Umbilical cord (tissue), 2 donors: Measurements from ENCODE around the gene APOD. TPM values are rescaled to one million over a fixed set of nuclear protein-coding genes. Genes with fewer than 3 reads are reported as not detected.
"Not testable (repeated sequence)": the region's sequence is repeated elsewhere in the genome, so short reads cannot be mapped to it uniquely, and the experiment has no call there.

ENCODE experiments used
- DNase-seq: peaks from one replicate; pipeline ENCODE4 v3.0.0-alpha.2; 2015; ENCODE audit warnings: low spot score
- total RNA-seq: library from RNA; depleted of rRNA; stranded (reverse); fragments of >200 nt; gene quantifications from one replicate; pipeline ENCODE4 v1.2.3, GENCODE V29; 2014; ENCODE audit warnings: low replicate concordance; ENCODE audit not compliant: insufficient read depth

Gene APOD
- not detected for total RNA-seq

DNA sequence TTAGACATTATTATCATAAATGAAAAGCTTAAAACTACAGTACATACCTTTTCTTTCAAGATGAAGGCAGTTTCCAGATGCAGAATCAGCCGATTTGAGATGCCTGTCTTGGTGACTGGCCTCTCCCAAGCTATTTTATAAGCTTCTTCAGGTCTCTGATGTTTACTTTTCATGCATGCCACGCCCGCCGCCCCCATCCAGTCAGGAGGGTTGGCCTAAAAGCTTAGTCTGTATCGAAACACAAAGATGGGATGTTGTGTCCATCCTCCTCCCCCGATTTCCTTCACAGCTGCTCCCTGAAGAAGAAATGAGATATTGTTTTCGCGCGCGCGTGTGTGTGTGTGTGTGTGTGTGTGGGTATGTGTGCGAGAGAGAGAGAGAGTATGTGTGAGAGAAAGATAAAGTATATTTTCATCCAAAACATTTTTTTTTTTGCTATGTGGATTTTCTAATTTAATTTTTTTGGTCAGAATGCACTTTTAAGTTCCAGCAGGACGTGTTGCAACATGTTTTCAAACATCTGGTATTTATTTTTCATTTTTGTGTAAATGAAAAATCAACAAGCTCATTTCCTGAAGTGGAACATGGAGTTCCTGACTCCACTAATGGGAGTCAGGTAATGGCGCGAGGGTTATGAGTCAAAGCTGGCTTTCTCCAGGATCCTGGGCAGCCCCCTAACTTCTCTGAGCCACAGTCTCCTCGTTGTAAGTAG is at the start of gene APOD:
Gene APOD, minus strand, starts transcription at position 110 of the 712 bp plus-strand sequence. CDS start 4,479 bp downstream, outside the sequence.
- DNase-seq: no peak

DNA sequence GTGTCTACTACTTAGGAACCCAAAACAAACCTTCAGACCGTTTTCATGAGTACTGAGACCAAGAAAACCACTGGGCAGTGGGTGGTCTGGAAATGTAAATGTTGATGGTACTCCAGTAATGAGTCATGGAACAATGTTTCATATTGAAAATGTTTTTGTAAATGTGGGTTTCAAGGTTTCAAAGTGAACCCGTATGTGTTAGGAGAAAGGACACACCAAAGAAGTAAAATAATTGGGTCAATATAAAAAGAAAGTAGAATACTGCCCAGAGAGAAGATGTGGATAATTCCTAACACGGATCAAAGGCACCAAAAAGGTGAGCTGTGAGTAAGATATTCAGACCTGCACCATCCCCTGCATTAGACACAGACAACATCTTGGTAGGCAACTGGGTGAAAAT is 49.6 kb upstream of the APOD start:
- DNase-seq: not testable (repeated sequence)

GRCh38 chr3:195632501-195633185 is 48.9 kb upstream of the APOD start:
- DNase-seq: not testable (repeated sequence)

DNA sequence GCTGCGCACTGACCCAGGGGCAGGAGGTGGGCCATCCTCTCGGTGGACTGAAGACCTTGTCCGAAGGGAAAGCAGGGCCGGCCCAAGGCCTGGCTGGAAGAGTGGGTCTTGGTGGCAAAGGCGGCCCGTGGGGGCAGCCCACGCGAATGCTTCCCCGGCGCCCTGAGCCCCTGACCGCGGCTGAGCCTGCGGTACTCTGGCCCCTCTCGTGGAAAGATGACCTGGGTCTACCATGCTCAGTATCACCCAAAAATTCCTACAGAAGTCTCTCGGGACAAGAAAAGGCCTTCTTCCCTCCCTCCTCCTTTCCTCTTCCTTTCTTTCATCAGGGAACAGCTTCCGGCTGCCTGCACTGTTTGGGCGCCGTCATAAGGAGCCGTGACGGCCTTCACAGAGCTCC is 48.3 kb upstream of the APOD start:
- not testable (repeated sequence) for DNase-seq

DNA sequence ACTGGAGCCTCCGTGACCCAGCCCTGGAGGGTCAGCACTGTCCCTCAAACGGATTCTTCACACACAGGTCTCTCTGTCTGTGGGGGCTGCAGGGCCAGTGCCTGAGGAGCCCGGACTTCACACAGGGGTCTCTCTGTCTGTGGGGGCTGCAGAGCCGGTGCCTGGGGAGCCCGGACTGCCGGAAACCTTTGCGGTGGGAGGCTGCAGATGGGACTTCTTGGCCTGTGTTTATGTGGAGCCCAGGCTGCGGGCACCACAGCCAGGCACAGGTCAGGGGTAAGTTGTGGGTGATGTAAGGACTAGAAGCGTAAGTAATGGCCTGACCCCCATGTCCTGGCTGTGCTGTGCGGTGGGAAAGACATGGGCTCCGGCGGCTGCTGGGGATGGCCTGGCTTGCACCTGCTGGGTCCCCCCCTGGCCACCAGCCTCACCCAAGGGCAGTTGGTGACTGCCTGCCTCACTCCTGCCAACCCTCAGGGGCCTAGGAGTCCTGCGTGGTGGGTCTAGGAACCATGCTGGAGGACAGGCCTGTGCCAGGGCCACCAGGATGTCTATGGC is 47.3 kb upstream of the APOD start:
- DNase-seq: not testable (repeated sequence)

- not testable (repeated sequence) for DNase-seq
Observed at GRCh38 chr3:195630086-195630917, 46.6 kb upstream of the APOD start.

DNA sequence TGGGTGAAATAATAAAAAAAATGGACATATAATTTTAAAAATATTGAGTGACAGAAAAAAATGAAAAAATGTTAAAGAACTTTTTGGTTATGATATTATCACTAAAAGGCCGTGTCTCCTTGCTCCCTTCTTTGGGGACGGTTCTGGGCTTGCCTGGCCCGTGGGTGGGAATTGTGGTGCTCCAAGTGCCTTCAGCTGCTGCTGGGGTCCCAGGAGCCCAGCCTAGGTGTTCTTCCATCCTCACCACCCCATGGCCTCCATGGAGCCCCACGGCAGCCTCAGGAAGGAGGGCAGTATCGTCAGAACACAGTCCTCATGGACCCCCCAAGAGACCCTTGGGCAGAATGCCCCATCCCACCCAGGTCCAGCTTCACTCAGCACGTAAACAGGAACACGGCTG is 45.9 kb upstream of the APOD start:
- DNase-seq: not testable (repeated sequence)

- DNase-seq: not testable (repeated sequence)
Observed at GRCh38 chr3:195628386-195628920, 44.7 kb upstream of the APOD start.

GRCh38 chr3:195627515-195628385 is 44.0 kb upstream of the APOD start:
- not testable (repeated sequence) for DNase-seq

DNA sequence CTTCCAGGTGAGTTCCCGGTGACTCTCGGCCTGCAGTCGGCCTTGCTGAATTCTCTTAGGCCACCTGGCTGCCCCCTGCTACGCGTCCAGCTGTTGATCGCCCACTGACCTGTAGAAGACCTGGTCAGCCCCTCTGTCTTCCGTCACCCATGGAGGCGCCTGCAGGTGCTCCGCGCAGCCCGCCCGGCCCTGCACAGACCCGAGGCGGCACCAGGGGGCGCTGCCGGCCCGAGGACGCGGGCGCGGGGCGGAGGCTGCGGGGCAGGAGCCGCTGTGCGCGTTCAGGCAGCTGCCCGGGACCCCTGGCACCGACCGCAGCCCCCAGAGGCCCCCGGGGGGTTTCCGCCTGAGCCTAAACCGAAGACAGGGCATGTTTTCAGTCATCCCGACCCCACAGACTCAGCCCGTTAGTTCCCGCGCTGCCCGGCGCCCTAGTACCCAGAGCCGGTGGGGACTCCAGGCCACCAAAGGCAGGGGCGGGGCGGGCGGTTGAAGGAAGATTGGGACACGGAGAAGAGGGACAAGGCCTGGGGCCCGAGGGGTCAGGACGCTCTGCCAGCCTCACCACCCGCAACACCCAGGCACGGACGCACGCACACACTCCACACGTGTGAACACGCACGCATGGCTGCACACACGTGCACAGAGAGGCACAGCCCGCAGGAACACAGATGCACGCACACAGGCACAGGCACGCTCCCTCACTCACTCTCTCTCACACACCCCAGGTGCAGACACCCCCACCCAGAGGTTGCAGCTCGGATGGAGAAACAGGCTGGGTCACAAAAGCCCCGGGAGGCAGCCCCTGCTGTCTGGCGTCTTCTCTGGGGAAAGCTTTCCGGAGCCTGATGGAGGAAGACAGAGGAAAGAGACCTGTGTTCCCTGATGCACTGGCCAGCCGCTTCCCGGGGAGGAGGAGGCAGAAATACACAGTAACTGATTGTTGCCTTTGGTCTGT is 41.1 kb upstream of the APOD start:
- DNase-seq: not testable (repeated sequence)

- not testable (repeated sequence) for DNase-seq
Observed at GRCh38 chr3:195624171-195624570, 40.4 kb upstream of the APOD start.

DNA sequence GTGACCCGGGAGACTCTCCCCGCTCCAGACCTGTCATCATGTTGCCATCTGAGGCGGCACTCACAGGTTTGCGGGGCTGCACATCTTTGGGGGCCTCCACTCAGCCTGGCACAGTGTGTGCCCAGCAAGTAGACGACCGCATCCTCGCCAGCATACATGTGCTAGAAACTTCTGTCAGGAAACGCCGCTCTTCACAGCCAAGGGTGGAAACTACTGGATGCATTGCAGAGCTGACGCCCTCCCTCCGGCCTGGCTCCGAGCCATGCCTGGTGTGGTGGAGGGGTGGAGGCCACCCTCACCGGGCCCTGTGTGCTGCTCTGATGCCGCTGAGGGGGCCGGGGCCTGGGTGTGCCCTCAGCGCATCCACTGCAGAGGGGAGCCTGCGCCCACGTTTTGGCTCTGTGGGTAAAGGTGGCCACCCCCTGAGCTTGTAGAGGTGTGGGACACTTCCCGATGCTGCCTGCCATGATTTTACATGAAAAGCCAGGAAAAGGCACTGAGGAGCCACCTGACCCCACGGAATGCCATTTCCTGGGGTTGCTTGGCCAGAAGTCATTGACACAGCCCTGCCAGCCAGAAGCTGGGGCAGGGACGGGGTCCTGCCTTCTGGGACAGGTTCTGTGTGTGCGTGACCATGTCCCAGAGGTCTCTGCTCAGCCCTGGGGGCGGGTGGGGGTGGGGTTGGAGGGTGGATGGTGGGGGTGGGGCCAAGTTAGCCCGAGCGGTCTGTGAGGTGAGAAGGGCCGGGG is 39.7 kb upstream of the APOD start:
- not testable (repeated sequence) for DNase-seq

DNA sequence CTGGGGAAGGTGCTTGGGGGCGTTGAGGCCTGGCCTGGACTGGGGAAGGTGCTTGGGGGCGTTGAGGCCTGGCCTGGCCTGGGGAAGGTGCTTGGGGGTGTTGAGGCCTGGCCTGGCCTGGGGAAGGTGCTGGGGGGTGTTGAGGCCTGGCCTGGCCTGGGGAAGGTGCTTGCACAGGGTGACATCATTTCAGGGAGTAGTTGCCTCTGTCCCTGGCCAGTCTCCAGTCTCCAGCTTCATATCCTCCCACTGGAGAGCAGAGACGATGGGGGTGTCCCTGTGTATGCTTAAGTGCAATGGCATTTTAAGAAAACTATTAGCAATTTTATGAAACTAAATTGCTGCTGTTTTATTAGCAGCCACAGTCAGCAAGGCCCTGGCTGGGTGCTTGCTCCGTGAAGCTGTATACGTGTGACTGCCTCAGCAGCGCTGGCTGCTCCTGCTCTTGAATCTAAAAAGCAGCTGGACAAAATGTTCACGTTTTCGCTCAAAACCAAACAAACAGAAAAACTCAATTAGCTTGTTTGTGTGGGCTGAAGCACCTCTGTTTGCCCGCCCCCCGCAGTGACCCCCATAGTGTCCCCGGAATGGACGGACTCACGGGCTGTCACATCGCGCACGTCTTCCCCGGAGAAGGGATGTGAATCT is 38.9 kb upstream of the APOD start:
- not testable (repeated sequence) for DNase-seq

DNA sequence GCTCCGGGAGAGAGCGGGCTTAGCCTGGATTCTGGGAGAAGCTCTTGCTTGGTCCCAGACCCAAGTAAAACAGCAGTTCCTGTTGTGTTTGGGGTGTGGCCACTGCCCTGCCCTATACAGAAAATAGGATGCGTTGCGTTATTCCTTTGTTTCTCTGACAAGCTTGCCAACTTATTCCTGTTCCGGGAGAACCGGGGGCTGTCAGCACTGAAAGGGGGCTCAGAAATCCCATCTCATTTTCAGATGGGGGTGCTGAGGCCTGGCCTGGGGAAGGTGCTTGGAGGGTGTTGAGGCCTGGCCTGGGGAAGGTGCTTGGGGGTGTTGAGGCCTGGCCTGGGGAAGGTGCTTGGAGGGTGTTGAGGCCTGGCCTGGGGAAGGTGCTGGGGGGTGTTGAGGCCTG is 38.3 kb upstream of the APOD start:
- not testable (repeated sequence) for DNase-seq

GRCh38 chr3:195621095-195621494 is 37.4 kb upstream of the APOD start:
- DNase-seq: not testable (repeated sequence)

DNA sequence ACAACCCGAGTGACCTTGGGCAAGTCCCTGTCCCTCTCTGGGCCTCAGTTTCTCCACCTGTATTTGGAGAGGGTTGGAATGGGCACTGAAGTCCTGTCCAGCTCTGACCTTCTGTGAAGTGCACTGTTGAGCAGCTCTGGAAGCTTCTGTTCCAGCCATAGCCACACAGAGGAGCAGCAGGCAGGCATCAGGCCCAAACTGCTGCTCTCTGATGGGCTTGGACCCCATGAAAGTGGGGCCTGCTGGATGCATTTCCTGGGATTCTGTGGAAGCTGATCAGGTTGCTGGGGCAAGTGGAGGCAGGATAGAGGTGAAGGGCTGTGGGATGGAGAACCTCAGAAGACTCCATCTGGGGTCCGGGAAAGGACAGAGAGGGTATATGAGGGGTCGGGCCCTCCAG is 36.7 kb upstream of the APOD start:
- not testable (repeated sequence) for DNase-seq

DNA sequence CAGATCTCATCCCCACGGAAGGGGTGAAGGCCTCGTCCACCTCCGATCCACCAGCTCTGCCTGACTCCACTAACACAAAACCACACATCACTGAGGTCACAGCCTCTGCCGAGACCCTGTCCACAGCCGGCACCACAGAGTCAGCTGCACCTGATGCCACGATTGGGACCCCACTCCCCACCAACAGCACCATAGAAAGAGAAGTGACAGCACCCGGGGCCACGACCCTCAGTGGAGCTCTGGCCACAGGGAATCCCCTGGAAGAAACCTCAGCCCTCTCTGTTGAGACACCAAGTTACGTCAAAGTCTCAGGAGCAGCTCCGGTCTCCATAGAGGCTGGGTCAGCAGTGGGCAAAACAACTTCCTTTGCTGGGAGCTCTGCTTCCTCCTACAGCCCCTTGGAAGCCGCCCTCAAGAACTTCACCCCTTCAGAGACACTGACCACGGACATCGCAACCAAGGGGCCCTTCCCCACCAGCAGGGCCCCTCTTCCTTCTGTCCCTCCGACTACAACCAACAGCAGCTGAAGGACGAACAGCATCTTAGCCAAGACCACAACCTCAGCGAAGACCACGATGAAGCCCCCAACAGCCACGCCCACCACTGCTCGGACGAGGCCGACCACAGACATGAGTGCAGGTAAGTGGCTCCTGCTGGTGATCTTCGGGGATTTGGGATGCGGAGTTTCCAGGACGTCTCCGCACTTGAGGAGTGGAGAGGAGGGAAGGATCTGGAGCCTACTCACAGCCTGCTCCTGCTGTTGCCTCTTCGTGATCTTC is 36.0 kb upstream of the APOD start:
- not testable (repeated sequence) for DNase-seq
